GM12873 (cell line): Measurements from ENCODE around the gene PRKN.

Experiments
- TF ChIP-seq, protein P1 (sequence below): IDR thresholded peaks from 2 replicates; pipeline ENCODE4 v1.5.1; 2012; ENCODE audit warnings: low read depth, mild to moderate bottlenecking, moderate library complexity, low read length, control low read depth; ENCODE audit not compliant: insufficient read depth; ENCODE audit errors: missing control alignments

The PRKN gene

DNA sequence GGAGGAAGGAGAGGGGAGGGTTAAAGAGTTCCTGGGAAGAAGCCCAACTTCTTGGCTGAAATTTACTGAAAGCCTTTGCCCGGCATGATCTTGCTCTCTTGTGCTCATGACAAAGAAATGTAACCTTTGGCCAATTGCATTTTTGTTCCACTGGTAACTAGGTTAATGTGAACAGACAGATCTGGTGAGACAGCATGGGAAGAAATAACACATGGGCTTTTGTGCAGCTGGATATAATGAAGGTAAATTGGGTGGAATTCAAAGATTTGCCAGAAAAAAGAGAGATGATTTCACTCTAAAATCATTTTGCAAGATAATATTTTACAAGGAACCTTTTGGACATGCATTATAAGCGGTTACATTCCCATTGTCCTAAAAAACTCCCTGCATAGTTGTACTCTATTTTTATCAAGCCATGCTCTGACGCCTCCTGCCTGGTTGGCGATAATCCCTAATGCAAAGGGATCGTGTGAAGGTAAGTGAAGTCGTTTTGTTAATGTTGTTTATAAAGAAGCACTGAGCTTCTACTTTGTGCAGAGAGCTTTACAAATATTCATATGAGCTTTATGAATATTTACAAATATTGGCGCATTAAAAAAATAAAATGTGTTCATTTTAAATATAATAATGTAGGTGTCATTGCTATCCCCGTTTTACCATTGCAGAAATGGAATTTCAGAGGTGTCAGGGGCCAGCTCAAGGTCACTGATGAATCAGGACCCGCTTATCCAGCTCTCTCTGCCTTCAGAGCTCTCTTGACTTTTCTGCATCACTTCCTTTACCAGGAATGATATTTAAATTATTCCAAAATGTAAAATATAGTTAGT, 1292.4 kb downstream of the PRKN start:
- TF ChIP-seq, protein P1, sequence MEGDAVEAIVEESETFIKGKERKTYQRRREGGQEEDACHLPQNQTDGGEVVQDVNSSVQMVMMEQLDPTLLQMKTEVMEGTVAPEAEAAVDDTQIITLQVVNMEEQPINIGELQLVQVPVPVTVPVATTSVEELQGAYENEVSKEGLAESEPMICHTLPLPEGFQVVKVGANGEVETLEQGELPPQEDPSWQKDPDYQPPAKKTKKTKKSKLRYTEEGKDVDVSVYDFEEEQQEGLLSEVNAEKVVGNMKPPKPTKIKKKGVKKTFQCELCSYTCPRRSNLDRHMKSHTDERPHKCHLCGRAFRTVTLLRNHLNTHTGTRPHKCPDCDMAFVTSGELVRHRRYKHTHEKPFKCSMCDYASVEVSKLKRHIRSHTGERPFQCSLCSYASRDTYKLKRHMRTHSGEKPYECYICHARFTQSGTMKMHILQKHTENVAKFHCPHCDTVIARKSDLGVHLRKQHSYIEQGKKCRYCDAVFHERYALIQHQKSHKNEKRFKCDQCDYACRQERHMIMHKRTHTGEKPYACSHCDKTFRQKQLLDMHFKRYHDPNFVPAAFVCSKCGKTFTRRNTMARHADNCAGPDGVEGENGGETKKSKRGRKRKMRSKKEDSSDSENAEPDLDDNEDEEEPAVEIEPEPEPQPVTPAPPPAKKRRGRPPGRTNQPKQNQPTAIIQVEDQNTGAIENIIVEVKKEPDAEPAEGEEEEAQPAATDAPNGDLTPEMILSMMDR: no peak

DNA sequence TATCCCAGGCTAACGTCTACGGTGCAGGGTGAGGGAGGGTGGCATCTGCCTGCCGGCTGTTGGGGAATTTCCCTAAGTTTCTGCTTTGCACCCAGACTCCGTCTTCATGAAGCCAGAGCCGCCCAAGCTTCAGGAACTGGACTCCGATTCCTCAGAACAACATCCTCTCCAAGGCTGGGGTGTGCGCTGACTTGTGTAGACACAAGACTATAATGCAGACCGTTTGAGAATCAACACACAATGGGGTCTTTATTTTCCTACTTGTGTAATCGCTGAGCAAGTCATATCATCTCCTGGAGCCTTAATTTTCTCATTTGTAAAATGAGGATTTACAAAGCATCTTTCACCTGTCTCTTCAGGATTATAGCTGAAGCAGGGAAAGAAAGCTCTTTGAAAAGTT, 1293.2 kb downstream of the PRKN start:
- TF ChIP-seq, protein P1: no peak

DNA sequence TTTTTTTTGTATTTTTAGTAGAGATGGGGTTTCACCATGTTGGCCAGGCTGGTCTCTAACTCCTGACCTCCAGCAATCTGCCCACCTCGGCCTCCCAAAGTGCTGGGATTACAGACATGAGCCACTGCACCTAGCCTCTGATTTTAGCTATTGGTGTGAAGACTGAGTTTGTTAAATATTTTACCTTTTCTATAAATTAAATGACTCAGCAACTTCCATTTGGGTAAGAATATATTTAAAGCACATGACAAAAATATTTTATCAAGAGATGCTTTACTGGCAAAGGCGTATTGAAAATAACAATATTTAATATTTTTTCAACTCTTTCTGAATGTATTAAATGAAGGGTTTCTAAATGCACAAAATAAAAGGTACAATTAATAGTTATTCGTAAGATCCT, 1295.0 kb downstream of the PRKN start:
- TF ChIP-seq, protein P1: no peak

DNA sequence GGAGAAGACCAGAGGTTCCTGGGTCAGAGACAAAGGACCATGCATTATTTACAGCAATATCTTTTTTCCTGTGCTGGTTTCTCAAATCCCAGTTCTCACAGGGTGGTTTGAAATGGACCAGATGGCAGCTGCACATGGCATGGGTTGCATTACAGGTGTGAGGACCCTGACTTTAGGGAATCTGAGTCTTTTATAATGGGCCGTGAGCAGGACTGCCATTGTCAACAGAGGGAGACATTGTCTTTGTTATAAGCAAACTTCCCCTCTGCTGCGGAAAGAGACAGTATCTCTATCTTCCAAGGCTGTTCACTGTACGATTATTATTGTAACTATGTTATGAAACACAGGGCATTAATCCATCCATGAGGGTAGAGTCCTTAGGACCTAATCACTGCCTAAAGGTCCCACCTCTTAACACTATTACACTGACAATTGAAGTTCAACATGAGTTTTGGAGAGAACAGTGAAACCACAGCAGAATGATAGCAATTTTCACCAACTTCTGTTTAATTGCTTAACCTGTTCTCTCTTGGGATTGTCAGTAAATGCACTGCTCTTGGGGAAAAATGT, 1297.6 kb downstream of the PRKN start:
- TF ChIP-seq, protein P1: no peak

DNA sequence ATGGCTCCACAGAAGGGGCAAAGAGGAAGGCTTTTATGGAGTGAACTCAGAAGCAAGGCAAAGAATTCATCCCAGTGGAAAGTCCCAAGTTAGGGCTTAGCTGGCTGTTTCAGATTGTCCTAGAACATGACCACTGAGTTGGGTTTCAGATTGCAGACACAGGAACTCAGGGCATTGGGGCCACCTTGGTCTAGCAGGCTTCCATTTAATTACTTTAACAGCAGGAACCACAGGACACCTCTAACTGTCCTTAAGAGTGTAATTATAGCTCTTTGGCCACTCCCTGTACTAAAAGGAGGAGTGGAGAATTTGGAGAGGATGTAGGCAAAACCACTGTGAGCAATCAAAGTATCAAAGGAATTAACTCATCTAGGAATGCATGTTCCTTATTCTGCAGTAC, 1303.1 kb downstream of the PRKN start:
- TF ChIP-seq, protein P1: no peak

DNA sequence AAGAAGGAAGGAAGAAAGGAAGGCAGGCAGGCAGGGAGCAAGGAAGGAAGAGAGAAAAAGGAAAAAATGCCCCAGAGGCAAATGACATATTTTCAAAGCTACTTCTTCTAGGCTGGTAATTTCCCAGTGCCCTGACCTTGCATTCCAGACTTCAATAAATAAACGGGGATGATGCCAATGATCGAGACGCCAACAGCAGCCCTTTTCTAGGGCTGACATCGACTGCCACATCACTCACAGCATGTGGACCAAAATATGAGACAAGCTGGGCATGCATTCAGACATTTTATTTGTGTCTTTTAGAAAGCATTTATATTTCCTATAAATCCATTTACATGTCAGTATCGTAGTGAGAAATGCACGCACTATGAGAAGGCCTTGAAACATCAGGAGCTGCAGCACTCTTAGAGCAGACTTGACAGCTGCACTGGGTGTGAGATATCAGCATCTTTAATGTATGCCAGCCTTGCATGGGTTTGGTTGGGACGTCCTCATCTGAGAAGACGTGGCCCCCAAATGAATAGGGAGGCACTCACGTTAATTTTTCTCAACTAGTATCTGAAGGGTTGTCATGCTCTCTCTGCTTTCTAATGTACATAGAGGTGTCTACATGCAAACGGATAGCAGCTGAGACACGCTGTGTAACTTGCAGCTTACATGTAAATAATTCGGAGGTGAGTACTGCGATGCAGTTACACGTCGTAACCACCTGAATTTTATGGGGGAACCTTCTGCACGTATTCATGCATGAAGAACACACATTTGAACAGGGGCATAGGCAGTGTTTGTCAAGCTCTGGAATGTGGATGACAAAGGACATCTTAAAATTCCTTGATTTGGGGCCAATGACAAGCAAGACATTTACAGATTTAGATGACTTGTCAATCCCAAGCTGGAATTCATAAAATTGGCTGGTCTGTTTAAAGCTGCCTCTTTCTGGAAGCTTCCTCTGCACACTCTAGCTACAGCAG, 1304.6 kb downstream of the PRKN start:
- TF ChIP-seq, protein P1: no peak
